22Rv1 (cell line): ENCODE measurements around the gene SRP19.

Experiments
- ZFX ChIP-seq: fragments of 450-650 bp; IDR thresholded peaks from 2 replicates; pipeline ENCODE4 v1.6.1; 2017; ENCODE audit warnings: antibody characterized with exemption, borderline replicate concordance
- TF ChIP-seq, protein P1 (sequence below): fragments of 450-650 bp; IDR thresholded peaks from 2 replicates; pipeline ENCODE4 v1.5.1; 2017; ENCODE audit warnings: mild to moderate bottlenecking

DNA sequence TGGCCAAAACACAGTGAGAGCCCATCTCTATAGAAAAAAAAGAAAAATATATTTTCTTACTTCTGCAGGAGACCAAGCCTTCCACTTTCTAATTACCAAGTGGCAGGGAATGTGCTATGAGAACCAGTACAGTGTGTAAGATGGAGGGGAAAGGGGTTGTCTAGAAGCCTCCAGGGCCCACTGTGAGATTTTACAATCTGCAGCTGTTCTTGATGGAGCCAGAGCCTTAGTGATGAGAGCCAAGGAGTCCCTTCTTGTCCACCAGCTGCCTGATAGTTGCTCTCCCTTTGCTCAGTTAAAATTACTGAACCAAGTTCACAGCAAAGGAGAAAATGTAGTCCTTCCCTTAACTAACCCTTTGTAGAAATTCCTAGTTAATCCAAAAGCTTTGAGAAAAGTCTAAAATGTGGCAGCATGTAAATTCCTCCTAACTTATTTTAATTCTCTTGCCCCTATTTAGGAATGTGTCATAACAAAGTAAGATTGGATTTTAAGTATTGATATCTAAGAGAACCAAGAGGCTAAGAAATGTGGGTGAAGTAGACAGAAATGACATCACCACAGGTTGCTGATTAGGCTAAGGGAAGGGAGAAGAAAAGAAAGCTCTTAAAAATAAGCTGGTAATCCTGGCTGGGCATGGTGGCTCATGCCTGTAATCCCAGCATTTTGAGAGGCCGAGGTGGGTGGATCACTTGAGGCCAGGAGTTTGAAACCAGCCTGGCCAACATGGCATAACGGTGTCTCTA lies 19.3 kb downstream of the SRP19 start:
- TF ChIP-seq, protein P1, sequence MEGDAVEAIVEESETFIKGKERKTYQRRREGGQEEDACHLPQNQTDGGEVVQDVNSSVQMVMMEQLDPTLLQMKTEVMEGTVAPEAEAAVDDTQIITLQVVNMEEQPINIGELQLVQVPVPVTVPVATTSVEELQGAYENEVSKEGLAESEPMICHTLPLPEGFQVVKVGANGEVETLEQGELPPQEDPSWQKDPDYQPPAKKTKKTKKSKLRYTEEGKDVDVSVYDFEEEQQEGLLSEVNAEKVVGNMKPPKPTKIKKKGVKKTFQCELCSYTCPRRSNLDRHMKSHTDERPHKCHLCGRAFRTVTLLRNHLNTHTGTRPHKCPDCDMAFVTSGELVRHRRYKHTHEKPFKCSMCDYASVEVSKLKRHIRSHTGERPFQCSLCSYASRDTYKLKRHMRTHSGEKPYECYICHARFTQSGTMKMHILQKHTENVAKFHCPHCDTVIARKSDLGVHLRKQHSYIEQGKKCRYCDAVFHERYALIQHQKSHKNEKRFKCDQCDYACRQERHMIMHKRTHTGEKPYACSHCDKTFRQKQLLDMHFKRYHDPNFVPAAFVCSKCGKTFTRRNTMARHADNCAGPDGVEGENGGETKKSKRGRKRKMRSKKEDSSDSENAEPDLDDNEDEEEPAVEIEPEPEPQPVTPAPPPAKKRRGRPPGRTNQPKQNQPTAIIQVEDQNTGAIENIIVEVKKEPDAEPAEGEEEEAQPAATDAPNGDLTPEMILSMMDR = no peak
- TF ChIP-seq ZFX = no peak
